Panc1 (cell line): ENCODE results near the gene DNMT3A. TPM values are rescaled to one million over a fixed set of nuclear protein-coding genes. Genes with fewer than 3 reads are reported as not detected.

Experiments used
- ATAC-seq: fragments of 200-7000 bp; cut with Tn5 transposase; 2 replicates; pipeline ENCODE4 v1.9.1; 2020; ENCODE audit warnings: mild to moderate bottlenecking, moderate library complexity
- BruUV-seq: library from RNA; stranded (reverse); fragments of 400-500 nt; replicated peaks from 2 replicates; lab custom pipeline; 2021; lab: Mats Ljungman, UMichigan
- CTCF ChIA-PET: fragments of 300-600 bp; sonication (Branson Sonifier 250); formaldehyde crosslinking; loops from one replicate; lab custom pipeline; 2022; ENCODE audit warnings: antibody characterized with exemption; lab: Charles Lee
- POLR2A ChIA-PET: fragments of 300-600 bp; sonication (Branson Sonifier 250); formaldehyde crosslinking; loops from one replicate; lab custom pipeline; 2022; ENCODE audit warnings: antibody characterized with exemption; lab: Charles Lee
- DNase-seq: peaks from one replicate; pipeline ENCODE4 v3.0.0-alpha.2; 2010; ENCODE audit warnings: low read depth, low spot score
- H3K27ac ChIP-seq: 2 replicates; pipeline ENCODE4 v1.5.1; 2011; ENCODE audit warnings: mild to moderate bottlenecking, low read length, inconsistent platforms
- H3K27me3 ChIP-seq: fragments of 200-500 bp; sonication (Bioruptor generic); 2 replicates; pipeline ENCODE4 v1.6.0; 2014; ENCODE audit warnings: low read length, inconsistent platforms; ENCODE audit not compliant: control insufficient read depth, insufficient read depth
- H3K36me3 ChIP-seq: fragments of 200-500 bp; sonication (Bioruptor generic); 2 replicates; pipeline ENCODE4 v1.5.1; 2014; ENCODE audit warnings: inconsistent platforms, mild to moderate bottlenecking, low read length, moderate library complexity; ENCODE audit not compliant: control insufficient read depth, insufficient read depth
- H3K4me1 ChIP-seq: 2 replicates; pipeline ENCODE4 v1.5.1; 2011; ENCODE audit warnings: inconsistent platforms, mild to moderate bottlenecking, low read length, moderate library complexity; ENCODE audit not compliant: control insufficient read depth, insufficient read depth
- H3K4me3 ChIP-seq, 2 experiments: 2 replicates each; pipeline ENCODE4 v1.5.1; 2011 to 2012; ENCODE audit warnings: low read depth in 2 of 2, low read length in 2 of 2, mild to moderate bottlenecking in 2 of 2, inconsistent platforms in 1 of 2, moderate library complexity in 1 of 2
- H3K9me3 ChIP-seq: fragments of 200-500 bp; sonication (Bioruptor generic); 2 replicates; pipeline ENCODE4 v1.5.1; 2014; ENCODE audit warnings: low read depth, mild to moderate bottlenecking, inconsistent platforms, low read length, moderate library complexity; ENCODE audit not compliant: control insufficient read depth, insufficient read depth
- POLR2AphosphoS5 ChIP-seq: IDR thresholded peaks from 2 replicates; pipeline ENCODE4 v1.6.1; 2012; ENCODE audit warnings: mild to moderate bottlenecking, low read depth, low read length, moderate library complexity
- SIN3A ChIP-seq: IDR thresholded peaks from 2 replicates; pipeline ENCODE4 v1.6.1; 2012; ENCODE audit warnings: low read depth, mild to moderate bottlenecking, low read length, moderate library complexity, borderline replicate concordance; ENCODE audit not compliant: insufficient read depth
- TCF7L2 ChIP-seq: IDR thresholded peaks from 2 replicates; pipeline ENCODE4 v1.6.1; 2011; ENCODE audit warnings: mild to moderate bottlenecking, low read depth, low read length, inconsistent platforms
- in situ Hi-C: cut with HindIII; loops from 2 replicates; pipeline ENCODE4 v1.10.0; 2016; ENCODE audit warnings: low sequenced_read_pairs, low pct_unique_long_range_greater_than_20kb
- intact Hi-C: fragments of 100-400 bp; cut with micrococcal nuclease; formaldehyde crosslinking; loops from one replicate; pipeline ENCODE4 v1.10.0; 2022; ENCODE audit not compliant: unreplicated experiment
- total RNA-seq: library from RNA; stranded (reverse); gene quantifications from one replicate; pipeline ENCODE4 v1.2.1, GENCODE V29; 2021; ENCODE audit not compliant: unreplicated experiment
- TF ChIP-seq, protein P1 (sequence below): fragments of 450-650 bp; IDR thresholded peaks from 2 replicates; pipeline ENCODE4 v1.5.1; 2017; ENCODE audit warnings: mild to moderate bottlenecking
- TF ChIP-seq, protein P2 (sequence below), 2 experiments: IDR thresholded peaks; 2 replicates each; pipeline ENCODE4 v1.6.1; 2011 to 2012; ENCODE audit warnings: low read depth in 2 of 2, control low read depth in 1 of 2, low read length in 1 of 2, mild to moderate bottlenecking in 1 of 2, moderate library complexity in 1 of 2; ENCODE audit not compliant: insufficient read depth in 1 of 2

DNMT3A gene
- total RNA-seq, 1 experiment from 2014 or later = 29.3 TPM

DNA sequence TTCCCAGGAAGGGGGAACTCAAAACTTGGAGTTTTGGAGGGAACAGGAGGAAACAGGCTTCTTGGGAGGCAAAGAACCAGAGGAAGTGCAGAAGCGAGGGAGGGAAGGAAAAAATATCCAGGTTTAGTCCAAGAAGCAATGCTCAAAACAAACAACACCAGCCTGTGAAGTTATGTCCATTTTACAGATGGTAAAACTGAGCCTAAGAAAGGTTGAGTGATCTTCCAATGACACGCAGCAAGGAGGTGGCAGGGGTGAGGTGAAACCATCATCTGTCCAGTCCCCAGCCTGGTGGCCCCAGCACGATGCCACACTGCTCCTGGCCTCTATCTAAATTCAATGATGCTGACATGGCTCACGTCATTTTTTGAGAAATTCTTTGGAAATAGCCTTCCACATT, 10.8 kb downstream of the DNMT3A start:
- ATAC-seq = no peak
- ChIA-PET POLR2A (no interaction called here), CTCF (no interaction called here)
- H3K27me3 ChIP-seq = no peaks in the 10 kb centered on the region
- no peaks in the 10 kb centered on the region for H3K36me3 ChIP-seq
- BruUV-seq = no TSS peak
- no peak overlapping the region for H3K4me3 ChIP-seq
- intact Hi-C loops (no loop called here), in situ Hi-C loops (no loop called here)
- H3K27ac ChIP-seq = no peak overlapping the region
- no peaks in the 10 kb centered on the region for H3K4me1 ChIP-seq
- 0 out of 2 replicates have a peak, but pooled peaks cover 6% of the 10 kb centered on the region for H3K9me3 ChIP-seq
- TF ChIP-seq POLR2AphosphoS5 (no peak), SIN3A (no peak)
- no peak for DNase-seq

DNA sequence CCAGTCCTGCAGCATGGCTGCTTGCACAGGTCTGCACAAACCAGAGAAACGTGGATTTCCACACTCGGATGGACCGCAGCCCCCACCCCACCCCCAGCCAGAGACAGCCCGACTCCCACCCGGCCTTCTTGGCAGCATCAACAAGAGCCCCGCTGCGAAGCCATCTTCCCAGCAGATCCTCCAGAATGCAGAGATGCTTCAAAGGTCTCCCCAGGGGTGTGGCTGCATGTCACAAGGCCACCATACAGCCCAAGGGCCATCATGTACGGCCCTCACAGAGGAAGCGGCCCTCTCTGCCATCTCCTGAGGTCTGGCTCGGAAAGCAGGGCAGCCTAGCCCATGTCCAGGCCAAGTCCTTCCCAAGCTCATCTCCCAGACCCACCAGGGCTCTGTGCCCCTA, 11.5 kb downstream of the DNMT3A start:
- Histone ChIP-seq H3K36me3 (no peaks in the 10 kb centered on the region), H3K27me3 (no peaks in the 10 kb centered on the region), H3K4me3 (no peak overlapping the region), H3K27ac (no peak overlapping the region), H3K9me3 (0 out of 2 replicates have a peak, but pooled peaks cover 6% of the 10 kb centered on the region), H3K4me1 (no peaks in the 10 kb centered on the region)
- no peak for DNase-seq
- no peak for ATAC-seq
- ChIA-PET POLR2A (interaction anchor here (0.6 kb wide), 1 partner anchor 30 kb away, joined by 7 read pairs; no protein-coding TSS in a partner anchor), CTCF (no interaction called here)
- in situ Hi-C loops = no loop called here
- TF ChIP-seq TCF7L2 = no peak
- no peak for TF ChIP-seq SIN3A
- TF ChIP-seq, protein P1, sequence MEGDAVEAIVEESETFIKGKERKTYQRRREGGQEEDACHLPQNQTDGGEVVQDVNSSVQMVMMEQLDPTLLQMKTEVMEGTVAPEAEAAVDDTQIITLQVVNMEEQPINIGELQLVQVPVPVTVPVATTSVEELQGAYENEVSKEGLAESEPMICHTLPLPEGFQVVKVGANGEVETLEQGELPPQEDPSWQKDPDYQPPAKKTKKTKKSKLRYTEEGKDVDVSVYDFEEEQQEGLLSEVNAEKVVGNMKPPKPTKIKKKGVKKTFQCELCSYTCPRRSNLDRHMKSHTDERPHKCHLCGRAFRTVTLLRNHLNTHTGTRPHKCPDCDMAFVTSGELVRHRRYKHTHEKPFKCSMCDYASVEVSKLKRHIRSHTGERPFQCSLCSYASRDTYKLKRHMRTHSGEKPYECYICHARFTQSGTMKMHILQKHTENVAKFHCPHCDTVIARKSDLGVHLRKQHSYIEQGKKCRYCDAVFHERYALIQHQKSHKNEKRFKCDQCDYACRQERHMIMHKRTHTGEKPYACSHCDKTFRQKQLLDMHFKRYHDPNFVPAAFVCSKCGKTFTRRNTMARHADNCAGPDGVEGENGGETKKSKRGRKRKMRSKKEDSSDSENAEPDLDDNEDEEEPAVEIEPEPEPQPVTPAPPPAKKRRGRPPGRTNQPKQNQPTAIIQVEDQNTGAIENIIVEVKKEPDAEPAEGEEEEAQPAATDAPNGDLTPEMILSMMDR = no peak
- no peak for TF ChIP-seq POLR2AphosphoS5
- TF ChIP-seq, protein P2, sequence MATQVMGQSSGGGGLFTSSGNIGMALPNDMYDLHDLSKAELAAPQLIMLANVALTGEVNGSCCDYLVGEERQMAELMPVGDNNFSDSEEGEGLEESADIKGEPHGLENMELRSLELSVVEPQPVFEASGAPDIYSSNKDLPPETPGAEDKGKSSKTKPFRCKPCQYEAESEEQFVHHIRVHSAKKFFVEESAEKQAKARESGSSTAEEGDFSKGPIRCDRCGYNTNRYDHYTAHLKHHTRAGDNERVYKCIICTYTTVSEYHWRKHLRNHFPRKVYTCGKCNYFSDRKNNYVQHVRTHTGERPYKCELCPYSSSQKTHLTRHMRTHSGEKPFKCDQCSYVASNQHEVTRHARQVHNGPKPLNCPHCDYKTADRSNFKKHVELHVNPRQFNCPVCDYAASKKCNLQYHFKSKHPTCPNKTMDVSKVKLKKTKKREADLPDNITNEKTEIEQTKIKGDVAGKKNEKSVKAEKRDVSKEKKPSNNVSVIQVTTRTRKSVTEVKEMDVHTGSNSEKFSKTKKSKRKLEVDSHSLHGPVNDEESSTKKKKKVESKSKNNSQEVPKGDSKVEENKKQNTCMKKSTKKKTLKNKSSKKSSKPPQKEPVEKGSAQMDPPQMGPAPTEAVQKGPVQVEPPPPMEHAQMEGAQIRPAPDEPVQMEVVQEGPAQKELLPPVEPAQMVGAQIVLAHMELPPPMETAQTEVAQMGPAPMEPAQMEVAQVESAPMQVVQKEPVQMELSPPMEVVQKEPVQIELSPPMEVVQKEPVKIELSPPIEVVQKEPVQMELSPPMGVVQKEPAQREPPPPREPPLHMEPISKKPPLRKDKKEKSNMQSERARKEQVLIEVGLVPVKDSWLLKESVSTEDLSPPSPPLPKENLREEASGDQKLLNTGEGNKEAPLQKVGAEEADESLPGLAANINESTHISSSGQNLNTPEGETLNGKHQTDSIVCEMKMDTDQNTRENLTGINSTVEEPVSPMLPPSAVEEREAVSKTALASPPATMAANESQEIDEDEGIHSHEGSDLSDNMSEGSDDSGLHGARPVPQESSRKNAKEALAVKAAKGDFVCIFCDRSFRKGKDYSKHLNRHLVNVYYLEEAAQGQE (IDR thresholded peaks at IDR 0.05; ENCODE audit: insufficient read depth in 1 of 2, low read depth in 2 of 2, low read length in 1 of 2) = no peak
- intact Hi-C loops = no loop called here
- no TSS peak for BruUV-seq

DNA sequence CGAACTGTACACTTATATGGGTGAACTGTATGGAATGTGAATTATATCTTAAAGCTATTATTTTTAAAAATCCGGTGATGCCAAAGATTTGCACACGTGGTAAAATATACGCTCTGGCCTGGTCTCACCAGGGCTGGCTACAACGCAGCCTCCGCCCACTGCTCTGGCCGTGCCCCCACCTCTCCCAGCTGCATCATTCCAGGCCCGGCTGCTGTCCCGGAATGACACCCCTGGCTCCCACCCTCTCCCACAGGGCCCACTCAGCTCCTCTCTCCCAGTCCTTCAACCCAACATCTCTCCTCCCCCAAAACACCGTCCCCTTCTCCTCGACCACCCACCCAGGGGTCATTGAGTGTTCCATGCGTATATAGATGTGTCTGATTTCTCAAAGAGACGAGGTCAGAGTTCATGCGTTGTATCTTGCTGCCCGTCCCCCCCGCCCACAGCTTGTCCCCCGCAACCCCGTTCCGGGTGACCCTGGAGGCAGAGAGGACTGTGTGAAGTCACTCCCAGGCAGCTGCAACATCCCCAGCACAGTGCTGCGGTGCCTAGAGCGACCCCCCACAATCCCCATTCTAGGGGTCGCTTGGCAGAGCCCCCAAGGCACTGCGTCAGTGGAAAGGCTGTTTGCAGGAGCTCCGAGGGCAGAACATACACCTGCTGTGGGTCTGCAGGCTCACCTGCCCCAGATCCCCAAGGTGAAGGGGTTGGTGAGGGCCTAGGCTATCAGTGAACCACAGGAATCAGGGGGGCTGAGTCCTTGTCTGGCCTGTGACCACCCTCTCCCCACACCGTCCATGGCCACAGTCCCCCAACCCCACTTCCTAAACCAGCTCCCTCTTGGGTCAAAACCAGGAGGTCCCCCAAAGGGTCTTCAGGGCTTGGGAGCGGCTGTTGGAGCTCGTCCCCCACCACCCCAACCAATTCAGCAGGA, 13.3 kb downstream of the DNMT3A start:
- Histone ChIP-seq H3K4me1 (no peaks in the 10 kb centered on the region), H3K36me3 (no peaks in the 10 kb centered on the region), H3K4me3 (no peak overlapping the region), H3K27me3 (no peaks in the 10 kb centered on the region), H3K27ac (no peak overlapping the region), H3K9me3 (0 out of 2 replicates have a peak, but pooled peaks cover 6% of the 10 kb centered on the region)
- BruUV-seq = no TSS peak
- DNase-seq = no peak
- TF ChIP-seq SIN3A (no peak), POLR2AphosphoS5 (no peak), TCF7L2 (no peak)
- TF ChIP-seq, protein P1 = no peak
- TF ChIP-seq, protein P2 (IDR thresholded peaks at IDR 0.05; ENCODE audit: insufficient read depth in 1 of 2, low read depth in 2 of 2, low read length in 1 of 2) = no peak
- no peak for ATAC-seq
- ChIA-PET CTCF (no interaction called here), POLR2A (no interaction called here)
- in situ Hi-C loops = no loop called here
- intact Hi-C loops = no loop called here
